GM13976 (cell line): ENCODE measurements around the gene WDR90.

Experiments
- DNase-seq: peaks from one replicate; pipeline ENCODE4 v3.0.0; 2012; ENCODE audit warnings: low spot score
- CTCF ChIP-seq: IDR thresholded peaks from 2 replicates; pipeline ENCODE4 v1.5.1; 2012; ENCODE audit warnings: borderline replicate concordance, mild to moderate bottlenecking; ENCODE audit not compliant: insufficient read depth; ENCODE audit errors: extremely low read depth, missing control alignments, control extremely low read depth
- in situ Hi-C: fragments of 300-500 bp; cut with MboI; formaldehyde crosslinking; loops from one replicate; pipeline ENCODE4 v1.12.0; 2022; ENCODE audit warnings: low sequenced_read_pairs, mixed read lengths, inconsistent platforms; ENCODE audit not compliant: unreplicated experiment

WDR90 gene

DNA sequence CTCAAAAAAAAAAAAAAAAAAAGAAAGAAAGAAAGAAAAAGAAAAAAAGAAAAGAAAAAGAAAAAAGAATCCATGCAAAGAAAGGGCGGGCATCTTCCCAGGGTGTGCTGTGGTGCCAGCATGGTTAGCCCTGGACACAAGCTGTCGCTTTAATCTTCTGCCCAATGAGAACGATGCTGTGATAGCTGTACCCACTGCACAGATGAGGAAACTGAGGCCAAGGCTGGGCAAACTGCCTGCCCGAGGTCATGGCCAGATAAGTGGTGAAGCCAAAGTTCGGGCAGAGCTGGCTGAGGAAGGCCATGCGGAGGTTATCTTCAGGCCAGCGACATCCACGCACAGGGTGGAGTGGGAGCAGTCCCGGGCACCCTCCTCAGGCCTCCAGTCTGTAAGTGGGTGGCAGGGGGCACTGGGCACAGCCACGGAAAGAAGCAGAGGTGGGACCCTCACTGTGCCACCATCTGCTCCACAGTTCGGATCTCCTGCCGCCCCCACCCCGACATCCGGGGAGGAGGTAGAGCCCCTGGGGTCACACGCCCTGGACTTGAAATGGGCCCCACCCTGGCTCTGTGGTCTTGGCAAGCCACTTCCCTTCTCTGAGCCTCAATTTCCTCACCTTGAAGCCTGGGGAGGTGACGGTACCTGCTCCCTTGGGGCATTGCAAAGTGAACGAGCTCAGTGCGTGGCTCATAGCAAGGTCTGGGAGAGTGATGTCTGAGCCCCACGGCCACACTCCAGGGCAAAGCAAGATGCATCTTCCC, 49.9 kb downstream of the WDR90 start:
- DNase-seq = no peak
- no peak for TF ChIP-seq CTCF
- in situ Hi-C loops = no loop called here

- no peak for TF ChIP-seq CTCF
- in situ Hi-C loops = no loop called here
These were observed 51.8 kb downstream of the WDR90 start for GRCh38 chr16:700684-701584.

GRCh38 chr16:702341-702740, 53.2 kb downstream of the WDR90 start:
- in situ Hi-C loops = no loop called here
- TF ChIP-seq CTCF = no peak
- no peak for DNase-seq

More at GRCh38 chr16:700684-701584, 51.8 kb downstream of the WDR90 start:
- peak; percentile 70 for DNase-seq

- DNase-seq = no peak
- in situ Hi-C loops = no loop called here
- no peak for TF ChIP-seq CTCF
These were observed 54.2 kb downstream of the WDR90 start for GRCh38 chr16:703406-703805.

DNA sequence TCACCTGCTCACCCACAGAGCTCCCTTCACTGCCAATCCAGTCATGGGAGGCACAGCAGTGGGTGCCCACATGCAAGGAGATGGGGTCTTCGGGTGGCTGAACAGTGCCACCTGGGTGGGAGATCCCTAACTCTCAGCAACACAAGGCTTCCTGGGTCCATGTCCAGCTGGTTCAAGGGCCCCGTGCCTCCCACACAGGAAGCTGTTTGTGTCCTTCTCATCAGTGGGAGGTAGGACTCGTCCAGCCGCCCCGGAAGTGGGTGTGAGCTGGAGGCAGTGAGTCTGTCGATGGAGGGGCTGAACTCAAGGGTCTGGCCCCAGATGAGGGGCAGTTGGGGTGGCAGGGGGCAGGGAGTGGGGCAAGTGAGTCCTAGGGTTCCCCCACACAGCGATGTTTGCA, 54.9 kb downstream of the WDR90 start:
- TF ChIP-seq CTCF = no peak
- no peak for DNase-seq
- in situ Hi-C loops = no loop called here

DNA sequence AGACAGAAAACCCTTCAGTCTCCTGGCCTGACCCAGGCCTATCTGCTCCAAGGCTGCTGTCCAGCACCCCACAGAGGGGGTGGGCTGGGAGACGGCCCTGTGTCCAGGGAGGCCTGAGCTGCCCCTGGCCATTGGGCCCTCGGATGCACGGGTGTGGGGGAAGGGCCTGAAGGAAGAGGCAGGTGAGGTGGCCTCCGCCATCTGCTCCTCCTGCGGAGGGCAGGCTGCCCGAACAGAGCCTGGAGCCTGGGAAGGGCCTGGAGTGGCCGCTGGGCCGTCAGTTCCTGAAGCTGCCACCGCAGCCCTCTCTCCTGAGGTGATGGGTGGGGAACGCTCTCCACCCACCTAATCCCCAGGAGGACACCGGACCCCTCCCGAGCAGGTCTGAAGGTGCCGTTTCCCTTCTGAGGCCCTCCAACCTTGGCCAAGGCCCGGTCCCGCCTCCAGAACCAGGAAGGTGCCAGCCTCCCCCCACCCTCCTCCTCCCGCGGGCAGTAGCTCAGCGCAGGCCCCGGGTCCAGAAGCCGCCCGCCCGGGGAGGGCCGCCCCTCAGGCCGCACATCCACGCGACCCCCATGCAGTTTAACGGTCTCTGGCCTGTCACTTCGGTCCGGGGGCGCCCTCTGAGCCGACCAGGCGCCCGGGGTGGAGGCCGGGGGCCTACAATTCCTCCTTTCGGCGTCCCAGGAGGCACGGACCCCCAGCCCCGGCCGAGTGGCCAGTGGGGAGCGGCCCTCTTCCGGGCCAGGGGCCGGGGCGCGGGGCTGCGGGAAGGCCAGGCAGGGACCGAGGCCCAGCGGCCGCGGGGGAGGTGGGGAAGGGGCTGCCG, 55.6 kb downstream of the WDR90 start:
- TF ChIP-seq CTCF = no peak
- no peak for DNase-seq
- in situ Hi-C loops = no loop called here
